HK-2 (cell line): ENCODE measurements around the gene CLASP1.
A peak's percentile ranks its signal among the peaks of the same experiment; 100 is the strongest.
"Not testable (repeated sequence)": the region's sequence is repeated elsewhere in the genome, so short reads cannot be mapped to it uniquely, and the experiment has no call there.

Experiments used
- DNase-seq: peaks from one replicate; pipeline ENCODE4 v3.0.0-alpha.2; 2018; ENCODE audit not compliant: unreplicated experiment

Gene CLASP1

GRCh38 chr2:121475811-121476571 lies 173.3 kb downstream of the CLASP1 start:
- DNase-seq, result no peak

- no peak for DNase-seq
Observed at GRCh38 chr2:121473512-121473911, 175.8 kb downstream of the CLASP1 start.

GRCh38 chr2:121472470-121472993 lies 176.7 kb downstream of the CLASP1 start:
- DNase-seq, result no peak

- no peak for DNase-seq
Observed at GRCh38 chr2:121471532-121472469, 177.5 kb downstream of the CLASP1 start.

- DNase-seq, result no peak
Observed at GRCh38 chr2:121470917-121471316, 178.3 kb downstream of the CLASP1 start.

GRCh38 chr2:121469356-121469755 lies 179.9 kb downstream of the CLASP1 start:
- no peak for DNase-seq

GRCh38 chr2:121468936-121469335 lies 180.3 kb downstream of the CLASP1 start:
- no peak for DNase-seq

- no peak for DNase-seq
Observed at GRCh38 chr2:121459291-121459690, 190.0 kb downstream of the CLASP1 start.

- no peak for DNase-seq
Observed at GRCh38 chr2:121456325-121456724, 192.9 kb downstream of the CLASP1 start.

GRCh38 chr2:121455446-121455845 lies 193.8 kb downstream of the CLASP1 start:
- no peak for DNase-seq

- DNase-seq, result no peak
Observed at GRCh38 chr2:121454549-121455090, 194.6 kb downstream of the CLASP1 start.

- DNase-seq, result no peak
Observed at GRCh38 chr2:121451398-121451797, 197.9 kb downstream of the CLASP1 start.

GRCh38 chr2:121450301-121450700 lies 199.0 kb downstream of the CLASP1 start:
- peak; percentile 19 for DNase-seq

- no peak for DNase-seq
Observed at GRCh38 chr2:121446647-121447241, 202.5 kb downstream of the CLASP1 start.

GRCh38 chr2:121442889-121443288 lies 206.4 kb downstream of the CLASP1 start:
- no peak for DNase-seq

- not testable (repeated sequence) for DNase-seq
Observed at GRCh38 chr2:121438290-121438689, 211.0 kb downstream of the CLASP1 start.

GRCh38 chr2:121436918-121437317 lies 212.3 kb downstream of the CLASP1 start:
- DNase-seq, result no peak

- no peak for DNase-seq
Observed at GRCh38 chr2:121435790-121436189, 213.5 kb downstream of the CLASP1 start.

- DNase-seq, result no peak
Observed at GRCh38 chr2:121431214-121431613, 218.0 kb downstream of the CLASP1 start.

- DNase-seq, result no peak
Observed at GRCh38 chr2:121429927-121430520, 219.2 kb downstream of the CLASP1 start.

- DNase-seq, result no peak
Observed at GRCh38 chr2:121429119-121429903, 220.0 kb downstream of the CLASP1 start.
